GM18511 (cell line): ENCODE measurements around the gene SLC31A2.
"Not testable (repeated sequence)": the region's sequence is repeated elsewhere in the genome, so short reads cannot be mapped to it uniquely, and the experiment has no call there.

ENCODE experiments used
- ATAC-seq: cut with Tn5 transposase; IDR thresholded peaks from one replicate; pipeline ENCODE4 v1.9.1; 2021; ENCODE audit warnings: mild to moderate bottlenecking, moderate library complexity; ENCODE audit not compliant: unreplicated experiment

The SLC31A2 gene, protein sequence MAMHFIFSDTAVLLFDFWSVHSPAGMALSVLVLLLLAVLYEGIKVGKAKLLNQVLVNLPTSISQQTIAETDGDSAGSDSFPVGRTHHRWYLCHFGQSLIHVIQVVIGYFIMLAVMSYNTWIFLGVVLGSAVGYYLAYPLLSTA

DNA sequence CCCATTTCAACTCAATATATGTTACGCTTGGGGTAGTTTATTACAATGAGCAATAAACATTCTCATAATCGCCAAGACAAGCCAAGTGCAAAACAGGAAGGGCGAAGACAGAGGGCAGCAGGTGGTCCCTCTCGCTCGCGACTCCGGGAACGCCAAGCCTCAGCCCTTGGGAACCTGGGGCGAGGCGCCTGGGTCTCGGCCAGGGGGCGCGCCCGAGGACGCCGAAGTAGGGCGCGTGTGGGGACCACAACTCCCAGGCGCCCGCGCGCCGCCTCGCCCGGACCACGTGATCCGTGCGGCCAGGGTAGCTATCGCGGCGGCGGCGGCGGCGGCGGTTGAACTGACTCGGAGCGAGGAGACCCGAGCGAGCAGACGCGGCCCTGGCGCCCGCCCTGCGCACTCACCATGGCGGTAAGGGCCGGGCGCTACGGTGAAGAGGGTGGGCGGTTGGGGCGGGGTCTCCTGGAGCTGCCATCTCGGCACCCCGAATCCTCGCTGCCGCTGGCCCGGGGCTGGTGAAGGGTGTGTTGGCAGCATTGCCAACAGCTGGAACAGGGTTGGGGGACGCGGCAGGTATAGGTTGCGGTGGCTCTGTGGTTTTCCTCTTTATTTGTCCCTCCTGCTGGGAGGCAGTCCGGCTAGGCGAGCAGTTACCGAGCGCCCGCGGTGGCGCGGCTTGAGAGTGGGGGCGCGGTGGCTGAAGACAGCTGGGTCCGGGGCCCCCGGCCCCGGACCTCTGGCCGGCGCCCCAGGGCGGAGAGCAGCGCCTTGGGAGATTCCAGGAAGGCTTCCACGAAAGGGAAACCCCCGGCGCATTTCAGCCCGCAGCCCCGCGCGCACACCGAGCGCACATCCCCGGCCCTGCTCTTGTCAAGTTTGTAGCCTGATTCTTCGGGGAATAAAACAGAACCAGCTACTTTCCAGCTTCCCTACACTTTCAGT, at the start of gene SLC31A2:
TSS of gene SLC31A2 (plus strand) at position 338 of the 942 bp plus-strand sequence. CDS start at position 406, 68 bp downstream.
- ATAC-seq = peak; percentile 96

DNA sequence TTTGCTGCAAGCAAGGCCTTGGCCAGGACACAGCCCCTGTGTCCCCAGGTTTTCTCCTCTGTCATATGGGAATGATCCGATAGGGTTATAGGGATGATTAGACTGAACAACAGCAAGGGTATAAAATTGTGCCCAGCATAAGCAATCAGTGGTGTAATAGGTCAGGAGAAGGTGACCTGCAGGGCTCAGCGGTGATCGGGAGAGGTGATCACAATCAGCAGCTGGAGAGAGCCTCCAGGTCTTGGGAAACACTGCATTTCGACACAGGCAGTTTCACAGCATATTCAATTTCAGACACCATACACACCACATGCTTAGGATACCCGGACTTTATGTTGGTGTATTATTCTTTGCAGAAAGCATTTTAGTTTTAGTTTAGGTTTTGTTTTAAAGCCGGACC, 45.5 kb upstream of the SLC31A2 start:
- ATAC-seq = not testable (repeated sequence)

DNA sequence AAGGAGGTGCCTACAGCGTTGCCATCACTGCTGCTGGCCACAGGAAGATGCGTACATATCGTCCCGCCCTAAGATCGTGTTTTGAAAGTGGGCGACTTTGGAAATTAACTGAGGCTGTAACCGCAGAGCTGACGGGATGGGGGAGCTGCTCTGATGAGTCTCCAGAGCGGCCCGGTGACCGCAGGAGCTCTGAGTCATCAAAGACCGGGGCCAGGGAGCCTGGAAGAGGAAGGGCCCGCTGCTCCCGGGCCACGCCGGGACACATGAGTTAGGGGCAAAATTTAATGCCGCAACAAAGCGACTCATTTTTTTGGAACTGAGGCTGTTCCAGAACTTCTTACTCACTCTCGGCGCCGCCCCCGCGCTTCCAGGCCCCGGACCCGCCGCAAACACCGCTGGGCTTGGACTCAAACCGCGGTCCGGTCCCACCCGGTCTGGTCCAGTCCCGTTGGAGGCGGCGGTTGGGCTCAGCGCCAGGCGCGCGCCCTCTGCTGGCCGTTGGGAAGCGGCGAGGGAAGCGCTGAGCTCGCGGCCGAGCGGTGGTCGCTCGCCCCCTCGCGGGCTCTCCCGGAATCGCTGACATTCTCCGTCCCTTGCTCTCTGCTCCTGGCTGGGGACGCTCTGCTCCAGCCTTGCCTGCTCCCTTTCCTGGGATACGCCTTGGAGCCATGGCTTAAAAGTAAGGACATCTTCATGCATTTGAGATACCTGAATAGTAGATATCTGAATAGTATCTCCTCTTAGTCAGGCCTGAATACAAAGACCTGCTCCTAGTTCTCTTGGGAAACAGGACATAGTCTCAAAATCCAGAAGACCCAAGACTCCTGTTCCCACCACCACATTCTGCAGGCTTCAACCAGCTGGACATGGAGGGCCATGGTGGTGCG, 39.5 kb upstream of the SLC31A2 start:
- ATAC-seq = peak; percentile 63

- peak; percentile 66 for ATAC-seq
These were observed 37.9 kb upstream of the SLC31A2 start for GRCh38 chr9:113112706-113113510.

GRCh38 chr9:113118829-113119228, 32.0 kb upstream of the SLC31A2 start:
- not testable (repeated sequence) for ATAC-seq

DNA sequence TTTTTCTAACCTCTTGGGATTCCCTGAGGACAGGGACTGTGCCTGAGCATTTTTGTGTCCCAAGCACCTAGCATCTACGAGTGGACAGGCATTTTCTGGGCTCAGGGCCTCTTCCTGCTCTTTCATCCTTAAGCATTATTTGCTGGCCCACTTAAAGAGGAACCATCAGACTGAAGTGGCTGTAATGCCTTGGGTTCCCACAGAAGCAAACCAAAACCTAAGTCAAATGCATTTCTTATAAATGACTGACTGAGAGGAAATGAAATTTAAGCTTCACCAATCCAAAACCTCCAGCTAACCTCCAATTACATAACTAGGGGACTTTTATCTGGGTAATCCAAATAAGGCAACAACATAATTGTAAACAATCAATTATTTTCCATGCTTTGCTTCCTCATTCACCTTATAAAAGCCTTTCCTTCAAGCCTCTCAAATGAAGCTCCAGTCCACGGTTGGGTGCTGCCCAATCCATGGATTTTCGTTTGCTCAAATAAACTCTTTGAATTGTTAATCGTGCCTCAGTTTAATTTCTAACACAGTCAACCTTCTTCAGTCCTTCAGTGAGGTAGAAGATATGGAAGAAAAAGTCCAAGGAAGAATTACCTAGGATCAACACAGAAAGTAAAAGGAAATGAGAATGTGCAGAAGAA, 25.3 kb upstream of the SLC31A2 start:
- ATAC-seq = no peak

GRCh38 chr9:113129466-113129865, 21.3 kb upstream of the SLC31A2 start:
- ATAC-seq = no peak

- ATAC-seq = no peak
These were observed 20.9 kb upstream of the SLC31A2 start for GRCh38 chr9:113129884-113130283.

GRCh38 chr9:113131689-113132151, 19.1 kb upstream of the SLC31A2 start:
- ATAC-seq = no peak

- no peak for ATAC-seq
These were observed 13.3 kb upstream of the SLC31A2 start for GRCh38 chr9:113137196-113138168.

- no peak for ATAC-seq
These were observed 12.0 kb upstream of the SLC31A2 start for GRCh38 chr9:113138760-113139159.

DNA sequence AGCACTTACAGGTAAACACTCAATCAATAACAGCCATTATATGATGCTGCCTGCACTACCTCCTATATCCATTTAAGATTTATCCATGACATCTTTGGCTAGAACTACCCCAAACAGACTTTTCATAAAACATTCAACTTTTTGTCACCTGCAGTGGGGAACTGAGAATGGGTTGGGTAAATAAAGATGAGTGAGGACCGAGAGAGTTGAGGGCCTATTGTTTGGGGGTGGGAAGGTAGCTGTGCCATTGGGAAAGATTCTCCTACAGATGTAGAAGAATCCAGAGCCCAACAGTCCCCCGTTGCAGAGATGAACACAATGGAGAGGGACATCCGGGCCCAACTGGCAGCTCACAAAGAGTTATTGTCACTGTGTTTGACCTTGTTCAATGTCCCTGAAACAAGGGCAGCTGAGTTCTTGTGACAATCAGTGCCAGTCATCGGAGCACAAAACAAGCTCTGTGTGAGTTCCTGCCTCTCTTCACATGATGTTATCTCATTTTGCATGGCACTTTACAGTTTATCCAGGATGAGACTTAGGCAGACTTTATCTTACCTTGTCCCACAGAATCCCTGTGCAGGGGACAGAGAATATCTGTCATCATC, 11.5 kb upstream of the SLC31A2 start:
- no peak for ATAC-seq

GRCh38 chr9:113139953-113140352, 10.9 kb upstream of the SLC31A2 start:
- no peak for ATAC-seq

DNA sequence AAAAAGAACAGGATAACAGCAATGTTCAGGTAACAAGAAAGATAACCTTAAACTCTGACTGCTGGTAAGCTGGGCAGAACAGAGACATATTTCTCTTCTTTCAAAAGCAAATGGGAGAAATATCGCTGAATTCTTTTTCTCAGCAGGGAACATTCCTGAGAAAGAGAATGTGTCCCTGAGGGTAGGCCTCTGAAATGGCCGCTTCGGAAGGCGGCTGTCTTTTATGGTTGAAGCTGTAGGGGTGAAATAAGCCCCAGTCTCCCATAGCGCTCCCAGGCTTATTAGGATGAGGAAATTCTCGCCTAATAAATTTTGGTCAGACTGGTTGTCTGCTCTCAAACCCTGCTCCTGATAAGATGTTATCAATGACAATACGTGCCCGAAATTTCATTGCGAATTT, 9.9 kb upstream of the SLC31A2 start:
- ATAC-seq = not testable (repeated sequence)

GRCh38 chr9:113143432-113144227, 7.2 kb upstream of the SLC31A2 start:
- no peak for ATAC-seq

DNA sequence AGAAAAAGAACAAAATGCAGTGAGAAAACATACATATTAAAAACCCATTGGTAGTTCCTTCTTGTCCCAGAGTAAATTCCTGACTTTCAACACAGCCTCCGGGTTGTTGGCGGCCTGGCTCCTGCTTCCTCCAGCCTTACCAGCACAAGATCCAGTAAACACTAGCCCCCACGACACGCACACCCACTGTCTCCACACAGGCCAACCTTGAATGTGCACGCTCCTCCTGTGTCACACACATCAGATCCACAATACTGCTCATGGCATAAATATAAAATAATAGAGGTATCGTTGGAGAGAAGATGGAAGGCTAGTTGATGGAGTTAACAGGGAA, 2.5 kb upstream of the SLC31A2 start:
- no peak for ATAC-seq

- ATAC-seq = no peak
These were observed 1.9 kb upstream of the SLC31A2 start for GRCh38 chr9:113148781-113149510.
